Ramos (cell line): ENCODE results near the gene SURF2.

Source experiments
- in situ Hi-C: fragments of 300-500 bp; cut with MboI; formaldehyde crosslinking; loops from one replicate; pipeline ENCODE4 v1.14.3; 2022; ENCODE audit warnings: low sequenced_read_pairs; ENCODE audit not compliant: unreplicated experiment

Gene SURF2

DNA sequence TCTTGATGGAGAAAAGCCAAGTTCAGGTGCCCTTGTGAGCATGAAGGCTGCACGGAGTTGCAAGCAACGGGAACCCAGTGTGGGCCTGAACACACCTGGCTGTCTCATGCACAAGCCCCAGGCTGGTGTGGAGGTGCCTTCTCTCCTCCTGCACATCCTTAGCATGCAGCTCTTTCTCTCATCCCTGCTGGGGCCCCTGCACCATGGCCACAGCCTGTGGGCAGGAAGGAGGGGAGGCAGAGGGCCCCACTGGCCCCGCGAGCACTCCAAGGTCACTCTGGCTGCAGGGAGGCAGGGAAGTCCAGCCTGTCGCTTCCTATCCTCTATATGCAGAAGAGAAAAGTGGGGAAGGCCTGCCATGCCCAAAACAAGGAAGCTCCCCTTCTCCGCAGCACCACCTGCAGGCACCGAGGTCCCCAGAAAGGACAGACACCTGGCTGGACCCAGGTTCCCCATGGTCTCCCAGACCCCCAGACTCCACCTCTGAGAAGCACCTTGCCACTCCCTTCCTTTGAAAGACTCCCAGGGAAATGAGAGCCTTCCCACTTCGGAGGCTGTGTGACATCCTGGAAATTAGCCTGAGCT, 38.4 kb downstream of the SURF2 start:
- in situ Hi-C loops: no loop called here

DNA sequence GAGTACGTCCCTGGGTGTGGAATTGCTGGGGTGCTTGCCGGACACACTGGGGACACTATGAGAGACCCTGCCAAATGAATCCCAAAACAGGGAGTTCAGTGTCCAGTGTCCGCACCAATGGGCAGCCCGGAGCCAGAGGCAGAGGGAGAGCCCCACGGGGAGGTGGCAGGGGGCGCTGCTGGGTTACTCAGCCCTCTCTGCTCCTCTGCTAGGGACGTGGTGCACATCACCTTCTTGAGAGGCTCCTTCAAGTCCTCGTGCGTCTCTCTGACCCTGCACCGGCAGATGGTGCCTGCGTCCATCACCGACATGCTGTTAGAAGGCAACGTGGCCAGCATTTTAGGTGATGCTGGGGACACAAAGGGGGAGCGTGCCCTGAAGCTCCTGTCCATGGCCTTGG, 40.6 kb downstream of the SURF2 start:
- in situ Hi-C loops: no loop called here

GRCh38 chr9:133397370-133397769, 41.0 kb downstream of the SURF2 start:
- in situ Hi-C loops: no loop called here

GRCh38 chr9:133397895-133398294, 41.5 kb downstream of the SURF2 start:
- in situ Hi-C loops: no loop called here

DNA sequence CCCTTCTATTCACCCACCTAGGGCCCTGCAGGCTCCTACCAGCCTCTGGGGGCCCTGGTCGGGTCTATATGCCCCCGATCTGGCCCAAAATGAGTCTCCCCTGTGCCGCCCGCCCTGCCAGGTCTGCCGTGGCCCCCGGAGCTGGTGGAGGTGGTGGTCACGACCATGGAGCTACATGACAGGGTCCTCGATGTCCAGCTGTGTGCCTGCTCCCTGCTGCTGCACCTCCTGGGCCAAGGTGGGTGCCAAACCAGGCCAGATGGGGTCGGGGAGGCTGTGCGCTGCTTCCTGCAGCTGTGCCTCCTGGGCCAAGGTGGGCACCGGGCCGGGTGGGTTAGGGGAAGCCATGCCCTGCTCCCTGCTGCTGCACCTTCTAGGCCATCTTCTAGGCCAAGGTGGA, 43.9 kb downstream of the SURF2 start:
- in situ Hi-C loops: no loop called here

DNA sequence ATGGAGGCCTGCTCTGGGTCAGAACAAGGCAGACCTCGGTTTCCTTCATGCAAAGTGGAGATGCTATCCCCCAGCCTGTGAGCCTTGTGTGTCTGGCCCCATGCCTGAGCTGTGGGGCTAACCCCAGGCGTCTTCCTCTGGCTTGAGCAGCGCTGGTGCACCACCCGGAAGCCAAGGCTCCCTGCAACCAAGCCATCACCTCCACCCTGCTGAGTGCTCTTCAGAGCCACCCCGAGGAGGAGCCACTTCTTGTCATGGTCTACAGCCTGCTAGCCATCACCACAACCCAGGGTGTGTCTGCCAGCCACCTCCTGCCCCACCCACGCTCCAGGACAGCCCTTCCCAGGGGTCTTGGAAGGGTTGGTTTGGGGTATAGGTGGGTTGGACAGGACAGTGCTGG, 45.2 kb downstream of the SURF2 start:
- in situ Hi-C loops: no loop called here

DNA sequence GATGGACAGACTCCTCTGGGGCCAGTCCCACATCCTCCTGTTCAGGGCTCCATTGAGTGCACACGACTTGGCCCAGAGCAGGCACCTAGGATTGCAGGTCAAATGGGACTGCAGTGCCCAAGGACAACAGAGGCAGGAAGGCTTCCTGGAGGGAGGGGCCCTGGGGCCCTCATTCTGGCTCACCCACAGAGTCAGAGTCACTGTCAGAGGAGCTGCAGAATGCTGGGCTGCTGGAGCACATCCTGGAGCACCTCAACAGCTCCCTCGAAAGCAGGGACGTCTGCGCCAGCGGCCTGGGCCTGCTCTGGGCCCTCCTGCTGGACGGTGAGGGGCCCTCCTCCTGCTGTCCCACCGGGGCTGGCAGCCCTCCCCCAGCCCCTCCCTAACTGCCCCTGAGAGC, 46.3 kb downstream of the SURF2 start:
- in situ Hi-C loops: no loop called here

DNA sequence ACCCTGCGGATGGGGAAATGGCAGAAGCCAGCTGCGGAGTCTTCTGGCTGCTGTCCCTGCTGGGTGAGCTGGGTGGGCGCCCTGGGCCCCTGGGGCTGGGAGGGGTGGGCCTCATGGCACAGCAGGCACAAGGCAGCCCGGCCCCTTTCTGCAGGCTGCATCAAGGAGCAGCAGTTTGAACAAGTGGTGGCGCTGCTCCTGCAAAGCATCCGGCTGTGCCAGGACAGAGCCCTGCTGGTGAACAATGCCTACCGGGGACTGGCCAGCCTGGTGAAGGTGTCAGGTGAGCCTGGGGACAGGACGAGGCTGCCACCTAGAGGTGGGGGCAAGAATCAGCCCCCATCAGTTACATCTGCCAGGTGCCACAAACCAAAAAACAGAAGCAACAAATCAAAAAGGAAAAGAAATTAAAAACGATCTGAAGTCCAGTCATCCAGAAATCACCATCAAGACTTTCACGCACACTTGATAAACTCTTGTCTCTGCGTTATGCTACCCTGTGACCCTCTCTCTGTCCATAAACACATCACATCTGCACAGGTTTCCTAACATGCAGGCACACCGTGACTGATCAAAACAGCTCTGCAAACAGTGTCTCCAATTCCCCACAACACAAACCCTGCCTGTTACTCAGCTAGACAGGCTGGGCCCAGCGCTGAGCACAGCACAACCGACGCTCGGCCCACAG, 47.6 kb downstream of the SURF2 start:
- in situ Hi-C loops: no loop called here

DNA sequence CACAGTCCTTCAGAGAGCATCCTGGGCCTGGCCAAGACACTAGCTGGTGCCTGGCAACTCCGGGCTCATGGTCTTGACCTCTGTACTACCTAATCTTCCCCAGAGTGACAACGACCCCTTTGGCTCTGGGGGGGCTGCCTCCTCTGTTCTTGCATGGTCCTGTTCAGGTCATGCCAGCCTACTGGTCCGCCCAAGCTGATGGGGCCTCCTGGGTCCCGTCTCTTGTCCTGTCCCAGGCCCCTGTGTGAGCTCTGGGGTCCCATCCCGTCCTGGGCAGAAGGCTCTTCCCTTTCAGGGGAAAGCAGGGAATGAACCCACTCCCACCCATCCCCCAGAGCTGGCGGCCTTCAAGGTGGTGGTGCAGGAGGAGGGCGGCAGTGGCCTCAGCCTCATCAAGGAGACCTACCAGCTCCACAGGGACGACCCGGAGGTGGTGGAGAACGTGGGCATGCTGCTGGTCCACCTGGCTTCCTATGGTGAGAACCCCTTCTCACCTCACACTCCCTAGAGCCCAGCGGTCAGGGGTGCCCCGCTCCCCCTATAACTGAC, 48.2 kb downstream of the SURF2 start:
- in situ Hi-C loops: loop anchor here (5.0 kb wide), 1 partner anchor 78 kb away; no protein-coding TSS in a partner anchor

GRCh38 chr9:133405508-133406438, 49.4 kb downstream of the SURF2 start:
- in situ Hi-C loops: loop anchor here (5.0 kb wide), 1 partner anchor 77 kb away; no protein-coding TSS in a partner anchor

DNA sequence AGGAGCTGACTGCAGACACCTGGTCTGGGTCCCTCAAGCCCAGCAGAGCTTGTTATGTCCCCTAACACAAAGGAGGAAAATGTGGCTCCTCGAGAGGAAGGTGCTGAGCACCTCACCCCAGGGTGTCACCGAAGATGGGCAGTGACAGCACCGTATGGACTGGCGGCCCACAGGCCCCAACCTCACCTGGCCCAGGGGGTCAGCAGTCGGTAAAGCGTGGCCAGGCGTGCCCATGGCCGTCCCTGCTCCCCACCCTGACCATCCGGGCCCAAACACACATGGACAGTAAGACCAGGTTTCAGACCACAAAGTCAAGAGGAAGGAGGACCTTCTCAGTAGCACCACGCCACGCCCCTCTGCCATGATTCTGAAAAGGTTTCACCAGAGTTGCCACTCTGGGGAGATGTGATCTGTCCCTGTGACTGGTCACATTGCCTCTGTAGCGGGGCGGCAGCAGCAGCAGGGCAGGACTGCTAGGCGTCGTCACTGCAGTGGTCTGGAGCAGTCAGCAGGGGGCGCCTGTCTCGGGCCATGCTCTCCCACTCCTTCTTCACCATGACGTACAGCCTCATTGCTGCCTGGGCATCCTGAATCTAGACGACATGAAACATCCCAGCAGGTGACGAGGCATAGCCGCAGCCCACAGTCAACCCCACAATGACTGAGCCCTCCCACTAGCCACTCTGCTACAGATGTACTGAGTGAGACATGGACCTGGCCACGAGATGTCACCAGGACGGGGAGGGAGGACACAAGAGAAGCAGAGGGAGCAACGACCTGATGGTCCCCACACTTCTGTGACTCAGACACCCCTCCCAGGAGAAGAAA, 50.3 kb downstream of the SURF2 start:
- in situ Hi-C loops: loop anchor here (5.0 kb wide), 1 partner anchor 76 kb away; no protein-coding TSS in a partner anchor

DNA sequence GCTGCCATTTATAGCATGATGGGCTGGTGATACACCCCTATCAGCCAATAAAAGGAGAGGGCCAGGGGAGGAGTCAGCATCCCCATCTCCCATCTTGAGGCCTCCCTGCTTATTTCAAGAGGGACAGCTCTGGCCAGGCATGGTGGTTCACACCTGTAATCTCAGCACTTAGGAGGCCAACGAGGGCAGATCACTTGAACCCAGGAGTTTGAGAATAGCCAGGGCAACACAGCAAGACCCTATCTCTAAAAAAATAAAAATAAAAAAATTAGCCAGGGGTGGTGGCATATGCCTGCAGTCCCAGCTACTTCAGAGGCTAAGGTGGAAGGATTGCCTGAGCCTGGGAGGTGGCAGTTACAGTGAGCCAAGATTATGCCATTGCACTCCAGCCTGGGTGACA, 51.7 kb downstream of the SURF2 start:
- in situ Hi-C loops: loop anchor here (5.0 kb wide), 1 partner anchor 74 kb away; no protein-coding TSS in a partner anchor
